SJSA1 (cell line): ENCODE data around the gene NKD1. TPM values are rescaled to one million over a fixed set of nuclear protein-coding genes. Genes with fewer than 3 reads are reported as not detected.

ENCODE experiments used
- DNase-seq, 2 experiments: peaks; one replicate each; pipeline ENCODE4 v3.0.0-alpha.2; 2015 to 2020; ENCODE audit warnings: low spot score in 2 of 2, low read depth in 1 of 2
- H3K27ac ChIP-seq: fragments of 250-450 bp; sonication (Bioruptor Pico); 2 replicates; pipeline ENCODE4 v1.5.1; 2020; ENCODE audit warnings: mild to moderate bottlenecking, moderate library complexity
- H3K27me3 ChIP-seq: fragments of 250-450 bp; sonication (Bioruptor Pico); replicated peaks from 2 replicates; pipeline ENCODE4 v1.5.1; 2020; ENCODE audit warnings: mild to moderate bottlenecking, moderate library complexity
- H3K36me3 ChIP-seq: fragments of 250-450 bp; sonication (Bioruptor Pico); 2 replicates; pipeline ENCODE4 v1.5.1; 2020; ENCODE audit warnings: mild to moderate bottlenecking
- H3K4me1 ChIP-seq: fragments of 250-450 bp; sonication (Bioruptor Pico); replicated peaks from 2 replicates; pipeline ENCODE4 v1.6.1; 2021; ENCODE audit warnings: mild to moderate bottlenecking
- H3K4me3 ChIP-seq: fragments of 250-450 bp; sonication (Bioruptor Pico); 2 replicates; pipeline ENCODE4 v1.5.1; 2020; ENCODE audit warnings: mild to moderate bottlenecking
- H3K9me3 ChIP-seq: fragments of 250-450 bp; sonication (Bioruptor Pico); replicated peaks from 2 replicates; pipeline ENCODE4 v1.5.1; 2020; ENCODE audit warnings: mild to moderate bottlenecking
- total RNA-seq: library from RNA; depleted of rRNA; stranded (reverse); fragments of >200 nt; shearing (Covaris generic); gene quantifications from 2 replicates; pipeline ENCODE4 v1.2.3, GENCODE V29; 2014

Gene NKD1
- total RNA-seq, 1 experiment from 2014 or later, result 0.42 TPM

- H3K36me3 ChIP-seq, result no peaks in the 10 kb centered on the region
- no peak for DNase-seq
- 0 out of 2 replicates have a peak, but pooled peaks cover 3% of the 10 kb centered on the region for H3K9me3 ChIP-seq
- no peak overlapping the region for H3K27ac ChIP-seq
- no peaks in the 10 kb centered on the region for H3K4me1 ChIP-seq
- H3K27me3 ChIP-seq, result no peaks in the 10 kb centered on the region
- H3K4me3 ChIP-seq, result no peak overlapping the region
Measured at GRCh38 chr16:50565428-50565827, 17.2 kb downstream of the NKD1 start.

DNA sequence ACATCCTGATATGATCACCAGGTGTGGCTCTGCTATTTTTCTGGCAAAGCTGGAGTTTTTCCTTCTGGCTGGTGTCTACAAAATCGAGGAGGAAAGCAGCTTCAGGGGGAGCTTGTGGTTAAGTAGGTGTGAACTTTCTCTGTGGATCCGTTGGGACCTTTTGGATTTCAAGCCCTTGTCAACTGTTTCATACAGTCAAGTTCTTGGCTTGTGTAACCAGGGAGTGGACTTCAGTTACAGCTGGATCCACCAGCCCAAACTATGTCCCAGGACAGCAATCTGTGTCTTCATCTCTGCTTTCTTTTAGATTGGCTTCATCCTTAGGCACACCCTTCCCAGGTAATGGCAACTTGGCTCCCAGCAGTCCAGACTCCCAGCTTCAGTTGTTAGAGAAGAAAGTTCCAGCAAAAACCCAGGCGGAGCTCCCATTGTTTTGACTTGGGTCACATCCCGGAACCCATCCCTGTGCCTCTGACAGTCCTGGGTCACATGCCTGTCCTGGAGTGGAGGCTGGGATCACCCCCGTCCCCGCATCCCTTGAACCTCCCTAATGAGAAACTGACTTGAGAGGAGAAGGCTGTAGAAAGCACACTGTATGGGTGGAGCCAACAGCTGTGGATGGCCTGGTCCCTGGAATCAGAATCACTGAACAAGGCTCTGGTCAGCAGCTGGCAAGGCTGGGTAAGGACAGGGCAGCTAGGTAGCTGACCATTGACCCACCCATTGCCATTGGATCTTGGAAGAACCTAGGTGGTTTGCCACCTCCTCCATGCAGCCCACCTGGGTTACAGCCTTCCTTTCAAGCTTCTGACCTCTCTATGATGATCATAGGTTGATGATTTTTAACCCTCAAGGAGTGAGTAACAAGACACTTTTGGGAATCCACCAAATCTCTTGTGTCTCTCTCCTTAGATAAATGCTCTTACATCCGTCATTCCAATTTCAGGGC, 18.1 kb downstream of the NKD1 start:
- no peak overlapping the region for H3K27ac ChIP-seq
- H3K9me3 ChIP-seq, result 0 out of 2 replicates have a peak, but pooled peaks cover 3% of the 10 kb centered on the region
- H3K4me3 ChIP-seq, result no peak overlapping the region
- no peaks in the 10 kb centered on the region for H3K27me3 ChIP-seq
- no peaks in the 10 kb centered on the region for H3K4me1 ChIP-seq
- H3K36me3 ChIP-seq, result no peaks in the 10 kb centered on the region
- DNase-seq, result no peak

DNA sequence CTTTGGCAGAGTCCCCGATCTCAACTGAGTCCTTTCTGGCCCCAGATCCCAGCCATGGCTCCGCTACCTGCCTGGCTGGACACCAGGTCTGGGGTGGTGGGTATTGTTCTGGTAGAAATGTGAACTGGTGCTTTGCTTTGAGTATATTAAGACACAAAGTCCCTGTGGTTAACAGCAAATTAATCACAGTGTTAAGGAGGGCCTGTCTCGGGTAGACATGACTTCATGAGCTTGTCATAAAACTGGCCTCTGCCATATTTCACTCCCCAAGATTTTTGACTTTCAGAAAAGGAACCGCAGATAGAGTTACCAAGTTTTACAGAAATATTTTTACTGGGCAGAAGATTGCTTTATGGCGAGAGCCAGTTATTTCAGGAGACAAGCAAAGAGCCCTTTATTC, 19.5 kb downstream of the NKD1 start:
- no peak for DNase-seq
- Histone ChIP-seq H3K9me3 (0 out of 2 replicates have a peak, but pooled peaks cover 3% of the 10 kb centered on the region), H3K27me3 (no peaks in the 10 kb centered on the region), H3K36me3 (no peaks in the 10 kb centered on the region), H3K27ac (no peak overlapping the region), H3K4me1 (no peaks in the 10 kb centered on the region), H3K4me3 (no peak overlapping the region)

- no peak for DNase-seq
- Histone ChIP-seq H3K9me3 (0 out of 2 replicates have a peak, but pooled peaks cover 3% of the 10 kb centered on the region), H3K4me3 (no peak overlapping the region), H3K36me3 (no peaks in the 10 kb centered on the region), H3K27me3 (no peaks in the 10 kb centered on the region), H3K27ac (no peak overlapping the region), H3K4me1 (no peaks in the 10 kb centered on the region)
Measured at GRCh38 chr16:50568187-50568815, 20.1 kb downstream of the NKD1 start.

DNA sequence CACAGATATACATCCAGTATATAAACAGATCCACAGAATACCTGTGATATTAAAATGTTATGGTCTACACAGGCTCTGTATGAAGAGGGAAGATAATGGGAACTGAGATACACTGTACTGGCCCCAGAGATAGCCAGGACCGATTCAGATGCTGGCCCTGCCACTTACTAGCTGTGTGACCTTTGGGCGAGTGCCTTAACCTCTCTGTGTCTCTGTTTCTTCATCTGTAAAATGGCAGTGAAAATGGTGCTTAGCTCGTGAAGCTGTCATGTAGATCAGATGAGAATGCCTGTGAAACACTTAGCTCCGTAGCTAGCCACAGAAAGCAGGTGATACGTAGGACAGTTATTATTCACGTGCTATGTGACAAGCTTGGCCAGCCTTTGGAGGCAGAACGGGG, 22.2 kb downstream of the NKD1 start:
- Histone ChIP-seq H3K4me3 (no peak overlapping the region), H3K27me3 (no peaks in the 10 kb centered on the region), H3K27ac (no peak overlapping the region), H3K4me1 (no peaks in the 10 kb centered on the region), H3K9me3 (0 out of 2 replicates have a peak, but pooled peaks cover 3% of the 10 kb centered on the region), H3K36me3 (no peaks in the 10 kb centered on the region)
- DNase-seq, result no peak

DNA sequence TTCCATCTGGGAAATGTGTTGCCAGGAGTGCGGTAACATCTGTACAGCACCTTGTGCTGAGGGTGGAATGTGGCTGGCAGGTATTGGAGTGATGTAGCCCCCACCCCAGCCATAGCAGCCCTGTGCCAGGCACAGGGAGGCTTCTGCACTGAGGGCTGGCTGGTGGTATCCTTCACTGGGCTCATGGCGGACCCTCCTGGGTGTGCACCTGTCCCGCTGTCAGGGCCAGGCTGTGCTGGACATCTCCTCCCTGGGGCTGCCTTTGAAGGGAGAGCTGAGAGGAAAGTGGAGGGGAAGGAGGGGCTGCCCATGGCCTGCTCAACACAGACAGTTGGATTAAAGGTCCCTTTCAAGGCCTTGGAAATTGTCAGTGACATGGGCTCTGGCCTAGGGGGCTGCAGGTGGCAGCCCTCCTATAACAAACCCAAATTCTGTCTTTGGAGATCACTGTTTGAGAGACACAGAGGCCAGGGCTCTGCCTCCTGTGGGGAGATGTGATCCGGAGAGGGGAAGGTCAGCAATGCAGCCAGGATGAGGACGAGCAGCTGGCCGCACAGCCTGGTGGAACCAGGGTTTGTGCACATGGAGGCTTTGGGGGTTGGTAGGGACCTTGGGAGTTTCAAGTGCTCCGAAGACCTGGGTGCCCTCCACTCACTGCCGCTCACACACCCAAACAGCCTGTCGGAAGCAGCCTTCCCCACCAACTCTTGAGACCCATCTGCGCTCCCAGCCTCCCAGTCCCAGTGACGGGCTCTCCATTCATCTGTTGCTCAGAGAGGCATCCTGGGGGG, 22.8 kb downstream of the NKD1 start:
- Histone ChIP-seq H3K27ac (no peak overlapping the region), H3K36me3 (no peaks in the 10 kb centered on the region), H3K9me3 (0 out of 2 replicates have a peak, but pooled peaks cover 3% of the 10 kb centered on the region), H3K4me3 (no peak overlapping the region), H3K27me3 (no peaks in the 10 kb centered on the region), H3K4me1 (no peaks in the 10 kb centered on the region)
- no peak for DNase-seq

- Histone ChIP-seq H3K4me3 (no peak overlapping the region), H3K27ac (no peak overlapping the region)
- no peak for DNase-seq
Measured at GRCh38 chr16:50571786-50572185, 23.6 kb downstream of the NKD1 start.

GRCh38 chr16:50572700-50573099, 24.5 kb downstream of the NKD1 start:
- H3K27me3 ChIP-seq, result no peaks in the 10 kb centered on the region
- no peaks in the 10 kb centered on the region for H3K9me3 ChIP-seq
- no peaks in the 10 kb centered on the region for H3K36me3 ChIP-seq
- H3K27ac ChIP-seq, result no peak overlapping the region
- H3K4me3 ChIP-seq, result no peak overlapping the region
- no peaks in the 10 kb centered on the region for H3K4me1 ChIP-seq
- DNase-seq, result no peak

More at GRCh38 chr16:50571786-50572185, 23.6 kb downstream of the NKD1 start:
- Histone ChIP-seq H3K27me3 (no peaks in the 10 kb centered on the region), H3K36me3 (no peaks in the 10 kb centered on the region), H3K4me1 (no peaks in the 10 kb centered on the region), H3K9me3 (no peaks in the 10 kb centered on the region)

DNA sequence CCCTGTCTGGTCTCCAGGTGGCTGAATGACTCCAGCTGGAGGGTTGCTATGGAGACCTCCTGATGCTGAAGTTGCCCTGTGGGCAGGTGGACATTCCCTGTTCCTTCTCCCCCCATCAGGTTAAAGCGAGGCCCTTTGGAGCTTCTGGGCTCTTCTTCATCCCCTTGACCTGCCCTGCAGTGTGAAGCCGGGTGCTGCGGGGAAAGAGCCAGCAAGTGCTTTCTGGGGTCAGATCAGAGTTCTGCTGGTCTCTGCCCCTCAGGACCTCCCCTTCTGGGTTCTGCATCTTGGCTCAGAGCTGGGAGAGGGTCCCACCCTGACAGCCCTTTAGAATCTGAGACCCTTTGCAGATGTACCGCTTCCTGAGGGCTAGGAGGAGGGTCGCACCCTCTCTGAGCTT, 25.1 kb downstream of the NKD1 start:
- H3K9me3 ChIP-seq, result no peaks in the 10 kb centered on the region
- DNase-seq, result no peak
- no peak overlapping the region for H3K27ac ChIP-seq
- H3K4me3 ChIP-seq, result no peak overlapping the region
- no peaks in the 10 kb centered on the region for H3K4me1 ChIP-seq
- H3K36me3 ChIP-seq, result no peaks in the 10 kb centered on the region
- H3K27me3 ChIP-seq, result no peaks in the 10 kb centered on the region

DNA sequence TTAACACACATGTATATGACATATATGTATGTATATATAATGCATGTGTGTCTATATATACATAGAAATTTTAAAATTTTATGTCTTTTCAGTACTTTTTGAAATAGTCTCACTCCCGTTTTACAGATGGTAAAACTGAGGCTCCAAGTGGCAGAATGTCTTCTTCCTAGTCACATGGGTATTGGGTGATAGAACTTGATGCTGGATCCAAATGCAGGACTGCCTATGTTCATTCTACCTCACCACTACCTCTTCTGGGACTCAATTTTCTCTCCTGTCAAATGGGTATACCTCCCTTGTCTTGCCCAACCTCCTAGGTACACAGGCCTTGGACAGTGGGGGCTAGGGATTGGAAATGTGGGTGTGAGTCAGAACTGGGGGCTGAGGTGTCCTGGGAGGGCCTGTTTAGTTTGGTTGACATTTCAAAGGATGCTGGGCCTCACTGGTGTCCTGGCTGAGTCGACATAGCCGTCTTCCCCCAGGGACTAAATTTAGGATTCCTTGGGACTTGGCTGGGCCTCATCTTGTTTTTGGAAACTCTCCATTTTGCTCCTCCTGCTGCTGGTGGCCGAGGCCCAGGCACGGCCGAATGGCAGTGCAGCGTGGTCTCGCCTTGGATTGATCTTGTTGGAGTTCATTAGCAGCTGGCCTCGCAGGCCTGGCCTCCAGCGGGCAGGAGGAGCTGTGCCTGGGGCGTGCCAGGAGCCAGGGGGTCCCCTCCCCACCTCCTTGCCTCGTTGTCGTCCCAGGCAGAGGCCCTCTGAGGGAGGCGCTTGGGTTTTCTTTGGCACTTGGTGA, 25.9 kb downstream of the NKD1 start:
- Histone ChIP-seq H3K9me3 (no peaks in the 10 kb centered on the region), H3K36me3 (no peaks in the 10 kb centered on the region), H3K27me3 (no peaks in the 10 kb centered on the region), H3K4me1 (no peaks in the 10 kb centered on the region), H3K27ac (no peak overlapping the region), H3K4me3 (no peak overlapping the region)
- no peak for DNase-seq

- H3K4me3 ChIP-seq, result no peak overlapping the region
- no peak overlapping the region for H3K27ac ChIP-seq
- DNase-seq, result no peak
- no peaks in the 10 kb centered on the region for H3K27me3 ChIP-seq
- no peaks in the 10 kb centered on the region for H3K36me3 ChIP-seq
- no peaks in the 10 kb centered on the region for H3K4me1 ChIP-seq
- H3K9me3 ChIP-seq, result no peaks in the 10 kb centered on the region
Measured at GRCh38 chr16:50574745-50575136, 26.5 kb downstream of the NKD1 start.

DNA sequence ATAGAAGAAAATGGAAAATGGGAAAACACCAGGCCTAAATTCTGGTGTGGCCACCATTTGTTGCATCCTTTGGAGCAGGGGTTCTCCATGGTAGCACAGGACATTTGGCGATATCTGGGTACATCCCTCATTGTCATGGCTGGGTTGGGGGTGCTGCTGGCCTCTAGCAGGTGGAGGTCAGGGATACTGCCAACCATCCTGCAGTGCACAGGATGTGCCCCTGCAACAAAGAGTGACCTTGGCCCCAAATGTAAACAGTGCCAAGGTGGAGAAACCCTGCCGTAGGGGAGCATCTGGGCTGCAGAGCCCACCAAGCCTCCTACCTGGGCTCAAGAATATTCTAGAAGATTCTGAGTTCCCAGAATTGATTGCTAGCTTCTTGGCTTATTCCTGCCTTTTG, 27.5 kb downstream of the NKD1 start:
- H3K9me3 ChIP-seq, result no peaks in the 10 kb centered on the region
- H3K27ac ChIP-seq, result no peak overlapping the region
- DNase-seq, result no peak
- H3K4me3 ChIP-seq, result no peak overlapping the region
- H3K4me1 ChIP-seq, result no peaks in the 10 kb centered on the region
- no peaks in the 10 kb centered on the region for H3K27me3 ChIP-seq
- H3K36me3 ChIP-seq, result no peaks in the 10 kb centered on the region
